Body of pancreas (tissue), 4 donors: ENCODE measurements around the gene GAB2.
A peak's percentile ranks its signal among the peaks of the same experiment; 100 is the strongest.

Experiments used
- CTCF ChIP-seq, 7 experiments: fragments of 450-650 bp in 4 of 7; fragments of 200-600 bp in 3 of 7; sonication (generic) in 3 of 7; IDR thresholded peaks; one replicate each; pipeline ENCODE4 v1.5.1; 2016 to 2019; ENCODE audit warnings: antibody characterized with exemption in 7 of 7
- POLR2A ChIP-seq, 3 donors: fragments of 450-650 bp; IDR thresholded peaks; one replicate each; pipeline ENCODE4 v1.6.1; 2016; ENCODE audit warnings: antibody characterized with exemption in 3 of 3, mild to moderate bottlenecking in 2 of 3

- TF ChIP-seq POLR2A (IDR thresholded peaks at IDR 0.05) (peak in 2 of 3 donors; percentile 59 to 69), CTCF (IDR thresholded peaks at IDR 0.05) (peak in 1 of 7 experiments; percentile 34)
These were observed 225.3 kb downstream of the GAB2 start for GRCh38 chr11:78192223-78192719.
